ENCODE data around the gene ZFAND3.

DNA sequence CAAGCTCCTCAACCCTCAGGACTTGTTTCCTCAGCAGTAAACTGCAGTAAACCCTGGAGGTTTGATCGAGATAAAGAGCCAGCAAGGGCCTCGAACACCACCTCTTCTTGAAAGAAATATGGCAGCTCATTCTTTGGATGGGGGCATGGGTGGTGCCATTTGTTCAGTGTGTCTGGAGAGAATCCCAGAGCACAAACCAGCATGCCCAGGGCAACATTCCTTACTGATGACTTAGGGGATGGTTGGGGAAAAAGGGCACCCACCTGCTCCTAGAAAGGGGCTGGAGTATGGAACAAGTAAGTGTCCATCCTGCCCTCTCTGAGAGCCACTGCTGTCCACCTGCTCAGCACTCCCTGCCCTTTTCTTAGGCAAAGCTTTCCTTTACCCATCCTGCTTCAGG lies 31.3 kb upstream of the ZFAND3 start:
- TF ChIP-seq GATA2 (IDR thresholded peaks at IDR 0.05; ENCODE audit: low read depth, low read length) (no peak), GATA3 (IDR thresholded peaks at IDR 0.05; ENCODE audit: low read depth, low read length) (no peak)
